ENCODE data around the gene DNAH7. TPM values are rescaled to one million over a fixed set of nuclear protein-coding genes. Genes with fewer than 3 reads are reported as not detected.

Gene DNAH7
- total and polyA plus RNA-seq, 2 of the 13 experiments (the other 11 are each of a cell fraction or from before 2014, with no cell fraction given), result 0.09 TPM; not detected in 1

- ChIA-PET CTCF (ENCODE audit: low intra/inter-chr PET ratio, low total read pairs) (no interaction called here), POLR2A (no interaction called here)
- Histone ChIP-seq H3K36me3 (replicated peaks in 1 of 2; ENCODE audit: control insufficient read depth in 1 of 2, insufficient read depth in 2 of 2, low read length in 2 of 2) (no peaks in the 10 kb centered on the region; a peak in 2 of 5 replicates), H3K79me2 (ENCODE audit: insufficient read depth, low read length) (no peaks in the 10 kb centered on the region), H3K4me2 (ENCODE audit: low read depth, low read length) (no peak overlapping the region), H3K4me1 (ENCODE audit: insufficient read depth, low read length) (no peaks in the 10 kb centered on the region), H3K9ac (ENCODE audit: insufficient read depth, low read depth, low read length) (no peak overlapping the region), H3K4me3 (replicated peaks in 1 of 3; ENCODE audit: insufficient read depth in 1 of 3, low read depth in 2 of 3, low read length in 3 of 3) (no peak overlapping the region), H3K9me3 (ENCODE audit: low read length) (no peaks in the 10 kb centered on the region), H3K27me3 (ENCODE audit: control insufficient read depth in 1 of 2, insufficient read depth in 2 of 2, low read length in 2 of 2) (no peaks in the 10 kb centered on the region), H3K27ac (ENCODE audit: extremely low read length, insufficient read depth, low read length) (no peak overlapping the region), H4K20me1 (ENCODE audit: insufficient read depth, low read length) (no peaks in the 10 kb centered on the region), H2AFZ (ENCODE audit: low read length) (no peak overlapping the region)
- intact Hi-C loops (cut with micrococcal nuclease; ENCODE audit: unreplicated experiment), result no loop called here
- in situ Hi-C loops (cut with HindIII; ENCODE audit: extremely low pct_ligation_motif_present, low pct_unique_long_range_greater_than_20kb), result no loop called here
- ATAC-seq, result no peak
- DNase-seq (ENCODE audit: low spot score), result no peak
- no peak for FAIRE-seq
- no TSS peak for BruUV-seq (replicated peaks)
- TF ChIP-seq ZFP62 (CRISPR knock-in tag; IDR thresholded peaks at IDR 0.05) (no peak), ZNF280D (CRISPR knock-in tag; IDR thresholded peaks at IDR 0.05) (no peak), ZBTB20 (CRISPR knock-in tag; IDR thresholded peaks at IDR 0.05; ENCODE audit: borderline replicate concordance, low read depth) (no peak), EEA1 (CRISPR knock-in tag; IDR thresholded peaks at IDR 0.05; ENCODE audit: borderline replicate concordance) (no peak), ZNF232 (CRISPR knock-in tag; IDR thresholded peaks at IDR 0.05; ENCODE audit: borderline replicate concordance) (no peak), ARID4A (CRISPR knock-in tag; IDR thresholded peaks at IDR 0.05; ENCODE audit: borderline replicate concordance) (no peak), ATAD3A (CRISPR knock-in tag; IDR thresholded peaks at IDR 0.05) (no peak), USF2 (IDR thresholded peaks at IDR 0.05; ENCODE audit: low read depth, low read length) (no peak), USF2 (CRISPR knock-in tag; IDR thresholded peaks at IDR 0.05; ENCODE audit: borderline replicate concordance) (no peak), ZFX (CRISPR knock-in tag; IDR thresholded peaks at IDR 0.05; ENCODE audit: low read depth) (no peak), SMAD9 (CRISPR knock-in tag; IDR thresholded peaks at IDR 0.05) (no peak), ZNF205 (CRISPR knock-in tag; IDR thresholded peaks at IDR 0.05) (no peak), THRA (CRISPR knock-in tag; IDR thresholded peaks at IDR 0.05; ENCODE audit: borderline replicate concordance) (no peak), PPARG (CRISPR knock-in tag; conservative IDR thresholded peaks at IDR 0.05) (no peak)
These were observed 357.2 kb downstream of the DNAH7 start for GRCh38 chr2:195711478-195711877.

All from HepG2 (cell line).